Measurements from ENCODE around the gene LRIG3. TPM values are rescaled to one million over a fixed set of nuclear protein-coding genes. Genes with fewer than 3 reads are reported as not detected.
"Not testable (repeated sequence)": the region's sequence is repeated elsewhere in the genome, so short reads cannot be mapped to it uniquely, and the experiment has no call there.

Gene LRIG3
- total RNA-seq, 1 donor from 2014 or later = not detected

GRCh38 chr12:58905422-58905821 is 14.9 kb downstream of the LRIG3 start:
- Mint-ChIP-seq H3K27ac (no peak overlapping the region), H3K9me3 (peaks cover 5% of the 10 kb centered on the region), H3K4me3 (no peak overlapping the region), H3K4me1 (no peaks in the 10 kb centered on the region), H3K27me3 (no peaks in the 10 kb centered on the region), H3K36me3 (ENCODE audit: low read depth) (no peaks in the 10 kb centered on the region)
- POLR2A ChIA-PET = no interaction called here
- CTCF ChIA-PET = no interaction called here
- TF ChIP-seq, protein P1, sequence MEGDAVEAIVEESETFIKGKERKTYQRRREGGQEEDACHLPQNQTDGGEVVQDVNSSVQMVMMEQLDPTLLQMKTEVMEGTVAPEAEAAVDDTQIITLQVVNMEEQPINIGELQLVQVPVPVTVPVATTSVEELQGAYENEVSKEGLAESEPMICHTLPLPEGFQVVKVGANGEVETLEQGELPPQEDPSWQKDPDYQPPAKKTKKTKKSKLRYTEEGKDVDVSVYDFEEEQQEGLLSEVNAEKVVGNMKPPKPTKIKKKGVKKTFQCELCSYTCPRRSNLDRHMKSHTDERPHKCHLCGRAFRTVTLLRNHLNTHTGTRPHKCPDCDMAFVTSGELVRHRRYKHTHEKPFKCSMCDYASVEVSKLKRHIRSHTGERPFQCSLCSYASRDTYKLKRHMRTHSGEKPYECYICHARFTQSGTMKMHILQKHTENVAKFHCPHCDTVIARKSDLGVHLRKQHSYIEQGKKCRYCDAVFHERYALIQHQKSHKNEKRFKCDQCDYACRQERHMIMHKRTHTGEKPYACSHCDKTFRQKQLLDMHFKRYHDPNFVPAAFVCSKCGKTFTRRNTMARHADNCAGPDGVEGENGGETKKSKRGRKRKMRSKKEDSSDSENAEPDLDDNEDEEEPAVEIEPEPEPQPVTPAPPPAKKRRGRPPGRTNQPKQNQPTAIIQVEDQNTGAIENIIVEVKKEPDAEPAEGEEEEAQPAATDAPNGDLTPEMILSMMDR (IDR thresholded peaks at IDR 0.05) = no peak
- ATAC-seq (ENCODE audit: low read depth) (no peak), DNase-seq (no peak)
- intact Hi-C loops (cut with micrococcal nuclease) = no loop called here

DNA sequence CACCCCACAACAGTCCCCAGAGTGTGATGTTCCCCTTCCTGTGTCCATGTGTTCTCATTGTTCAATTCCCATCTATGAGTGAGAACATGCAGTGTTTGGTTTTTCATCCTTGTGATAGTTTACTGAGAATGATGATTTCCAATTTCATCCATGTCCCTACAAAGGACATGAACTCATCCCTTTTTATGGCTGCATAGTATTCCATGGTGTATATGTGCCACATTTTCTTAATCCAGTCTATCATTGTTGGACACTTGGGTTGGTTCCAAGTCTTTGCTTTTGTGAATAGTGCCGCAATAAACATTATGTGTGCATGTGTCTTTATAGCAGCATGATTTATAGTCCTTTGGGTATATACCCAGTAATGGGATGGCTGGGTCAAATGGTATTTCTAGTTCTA is 17.6 kb downstream of the LRIG3 start:
- CTCF ChIA-PET; POLR2A ChIA-PET; H3K27ac Mint-ChIP-seq; ATAC-seq (ENCODE audit: low read depth); H3K27me3 Mint-ChIP-seq; H3K36me3 Mint-ChIP-seq (ENCODE audit: low read depth); intact Hi-C loops (cut with micrococcal nuclease); H3K9me3 Mint-ChIP-seq; H3K4me3 Mint-ChIP-seq; DNase-seq; H3K4me1 Mint-ChIP-seq: not testable (repeated sequence)

DNA sequence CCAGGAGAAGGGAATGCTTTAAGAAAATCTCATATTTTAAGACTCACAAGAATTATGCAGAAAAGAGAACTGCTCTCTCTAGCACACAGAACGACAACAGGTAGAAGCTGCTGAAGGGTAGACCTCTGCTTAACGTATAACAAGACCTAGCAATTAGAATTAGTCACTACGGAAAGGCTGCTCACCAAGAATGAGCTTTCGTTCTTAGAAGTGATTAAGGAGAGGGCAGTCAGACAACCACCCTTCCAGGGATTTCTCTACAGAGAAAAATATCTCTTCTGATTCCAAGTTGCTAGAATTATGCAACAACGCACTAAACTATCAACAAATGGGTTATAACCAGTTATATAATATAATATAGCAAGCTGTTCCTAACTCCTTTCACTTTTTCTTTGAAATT is 18.6 kb downstream of the LRIG3 start:
- no peaks in the 10 kb centered on the region for H3K27me3 Mint-ChIP-seq
- intact Hi-C loops (cut with micrococcal nuclease) = no loop called here
- H3K4me3 Mint-ChIP-seq = no peak overlapping the region
- no peaks in the 10 kb centered on the region for H3K4me1 Mint-ChIP-seq
- ATAC-seq (ENCODE audit: low read depth) (no peak), DNase-seq (no peak)
- peaks cover 5% of the 10 kb centered on the region for H3K9me3 Mint-ChIP-seq
- H3K36me3 Mint-ChIP-seq (ENCODE audit: low read depth) = no peaks in the 10 kb centered on the region
- H3K27ac Mint-ChIP-seq = no peak overlapping the region
- ChIA-PET CTCF (no interaction called here), POLR2A (no interaction called here)
- TF ChIP-seq, protein P1 (IDR thresholded peaks at IDR 0.05) = no peak

DNA sequence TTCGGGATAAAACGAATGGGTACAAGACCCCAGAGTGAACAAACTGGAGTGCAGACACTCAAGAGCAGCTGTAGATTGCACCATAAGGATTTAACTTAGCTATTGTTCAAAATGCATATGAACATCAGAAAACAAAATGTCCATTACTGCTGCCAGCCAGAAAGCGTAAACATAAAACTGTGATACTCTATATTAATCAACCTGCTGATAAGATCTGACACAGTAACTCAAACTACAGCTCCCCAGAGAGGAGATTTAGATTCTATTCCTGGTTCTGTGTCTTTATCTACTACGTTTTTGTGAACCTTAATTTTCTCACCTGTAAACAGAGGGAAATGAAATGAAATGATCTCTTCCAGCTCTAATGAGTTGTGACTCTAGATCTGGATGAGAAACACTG is 22.3 kb downstream of the LRIG3 start:
- H3K27me3 Mint-ChIP-seq = no peaks in the 10 kb centered on the region

DNA sequence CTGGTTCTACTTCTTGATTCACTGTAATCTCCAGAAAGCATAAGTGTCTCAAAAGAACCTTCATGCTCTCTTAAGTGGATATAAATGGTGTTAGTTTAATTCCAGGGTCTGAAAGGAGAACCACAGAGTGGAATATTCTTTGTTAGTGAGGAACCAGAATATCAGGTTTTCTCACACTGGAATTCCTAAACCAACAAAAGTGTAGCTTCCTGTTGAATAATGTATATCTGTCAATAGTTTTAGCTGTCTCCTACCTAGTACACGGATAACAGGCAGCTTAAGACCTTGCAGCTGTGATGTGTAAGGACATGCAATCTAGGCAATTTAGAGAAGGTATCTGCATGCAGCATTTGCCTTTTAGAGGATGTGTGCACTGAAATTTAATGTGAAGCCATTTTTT is 24.0 kb downstream of the LRIG3 start:
- no peaks in the 10 kb centered on the region for H3K4me1 Mint-ChIP-seq
- ChIA-PET CTCF (no interaction called here), POLR2A (no interaction called here)
- intact Hi-C loops (cut with micrococcal nuclease) = no loop called here
- no peak overlapping the region for H3K27ac Mint-ChIP-seq
- ATAC-seq (ENCODE audit: low read depth) (no peak), DNase-seq (no peak)
- no peaks in the 10 kb centered on the region for H3K36me3 Mint-ChIP-seq (ENCODE audit: low read depth)
- H3K27me3 Mint-ChIP-seq = no peaks in the 10 kb centered on the region
- TF ChIP-seq, protein P1 (IDR thresholded peaks at IDR 0.05) = no peak
- no peaks in the 10 kb centered on the region for H3K9me3 Mint-ChIP-seq
- no peak overlapping the region for H3K4me3 Mint-ChIP-seq

More for the DNA sequence above, 22.3 kb downstream of the LRIG3 start:
- Mint-ChIP-seq H3K27ac (no peak overlapping the region), H3K4me3 (no peak overlapping the region), H3K36me3 (ENCODE audit: low read depth) (no peaks in the 10 kb centered on the region), H3K9me3 (no peaks in the 10 kb centered on the region), H3K4me1 (no peaks in the 10 kb centered on the region)
- DNase-seq = no peak
- intact Hi-C loops (cut with micrococcal nuclease) = no loop called here
- ChIA-PET CTCF (no interaction called here), POLR2A (no interaction called here)
- TF ChIP-seq, protein P1 (IDR thresholded peaks at IDR 0.05) = no peak
- ATAC-seq (ENCODE audit: low read depth) = no peak

DNA sequence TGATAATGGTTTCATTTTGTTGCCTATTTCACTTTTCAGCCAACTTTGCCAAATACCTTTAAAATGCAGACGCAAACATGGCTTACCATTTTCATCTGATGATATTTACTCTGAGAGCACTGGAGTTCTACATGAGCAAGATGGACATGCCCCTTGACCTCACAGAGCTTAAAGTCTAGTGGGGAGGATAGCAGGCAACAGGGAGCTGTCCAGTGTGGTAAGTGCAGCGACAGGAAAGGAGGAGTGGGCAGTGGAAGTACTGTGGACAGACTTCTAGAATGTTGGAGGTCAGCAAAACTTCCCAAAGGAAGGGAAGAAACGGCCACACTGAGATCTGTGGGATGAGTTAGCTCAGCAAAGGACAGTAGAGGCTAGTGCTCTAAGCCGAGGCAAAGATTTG is 25.3 kb downstream of the LRIG3 start:
- Mint-ChIP-seq H3K27ac (no peak overlapping the region), H3K4me1 (no peaks in the 10 kb centered on the region), H3K36me3 (ENCODE audit: low read depth) (no peaks in the 10 kb centered on the region), H3K4me3 (no peak overlapping the region), H3K9me3 (no peaks in the 10 kb centered on the region), H3K27me3 (no peaks in the 10 kb centered on the region)
- DNase-seq (no peak), ATAC-seq (ENCODE audit: low read depth) (no peak)
- TF ChIP-seq, protein P1 (IDR thresholded peaks at IDR 0.05) = no peak
- ChIA-PET CTCF (no interaction called here), POLR2A (no interaction called here)
- intact Hi-C loops (cut with micrococcal nuclease) = no loop called here
